Measurements from ENCODE around the gene DIO2.

Gene DIO2

DNA sequence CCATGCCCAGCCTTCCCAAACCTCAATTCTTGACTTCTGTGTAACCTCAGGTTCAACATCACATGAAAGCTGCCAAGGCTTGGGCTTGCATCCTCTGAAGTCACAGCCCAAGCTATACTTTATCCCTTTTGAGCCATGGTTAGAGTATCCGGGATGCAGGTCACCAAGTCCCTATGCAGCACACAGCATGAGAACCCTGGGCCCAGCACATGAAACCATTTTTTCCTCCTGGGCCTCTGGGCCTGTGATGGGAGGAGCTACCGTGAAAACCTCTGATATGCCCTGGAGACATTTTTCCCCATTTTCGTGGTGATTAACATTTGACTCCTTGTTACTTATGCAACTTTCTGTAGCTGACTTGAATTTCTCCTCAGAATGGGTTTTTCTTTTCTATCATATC lies 25.8 kb upstream of the DIO2 start (continued):
- TF ChIP-seq ZBTB26 (tag by site-specific recombination; optimal IDR thresholded peaks at IDR 0.05) = no peak
- TF ChIP-seq ZNF266 (tag by site-specific recombination; IDR thresholded peaks at IDR 0.05; ENCODE audit: low read depth) = no peak
- TF ChIP-seq ZFP3 (tag by site-specific recombination; IDR thresholded peaks at IDR 0.05; ENCODE audit: low read depth) = no peak
- no peak for TF ChIP-seq ZNF23 (tag by site-specific recombination; IDR thresholded peaks at IDR 0.05; ENCODE audit: borderline replicate concordance)
- TF ChIP-seq, protein P1, sequence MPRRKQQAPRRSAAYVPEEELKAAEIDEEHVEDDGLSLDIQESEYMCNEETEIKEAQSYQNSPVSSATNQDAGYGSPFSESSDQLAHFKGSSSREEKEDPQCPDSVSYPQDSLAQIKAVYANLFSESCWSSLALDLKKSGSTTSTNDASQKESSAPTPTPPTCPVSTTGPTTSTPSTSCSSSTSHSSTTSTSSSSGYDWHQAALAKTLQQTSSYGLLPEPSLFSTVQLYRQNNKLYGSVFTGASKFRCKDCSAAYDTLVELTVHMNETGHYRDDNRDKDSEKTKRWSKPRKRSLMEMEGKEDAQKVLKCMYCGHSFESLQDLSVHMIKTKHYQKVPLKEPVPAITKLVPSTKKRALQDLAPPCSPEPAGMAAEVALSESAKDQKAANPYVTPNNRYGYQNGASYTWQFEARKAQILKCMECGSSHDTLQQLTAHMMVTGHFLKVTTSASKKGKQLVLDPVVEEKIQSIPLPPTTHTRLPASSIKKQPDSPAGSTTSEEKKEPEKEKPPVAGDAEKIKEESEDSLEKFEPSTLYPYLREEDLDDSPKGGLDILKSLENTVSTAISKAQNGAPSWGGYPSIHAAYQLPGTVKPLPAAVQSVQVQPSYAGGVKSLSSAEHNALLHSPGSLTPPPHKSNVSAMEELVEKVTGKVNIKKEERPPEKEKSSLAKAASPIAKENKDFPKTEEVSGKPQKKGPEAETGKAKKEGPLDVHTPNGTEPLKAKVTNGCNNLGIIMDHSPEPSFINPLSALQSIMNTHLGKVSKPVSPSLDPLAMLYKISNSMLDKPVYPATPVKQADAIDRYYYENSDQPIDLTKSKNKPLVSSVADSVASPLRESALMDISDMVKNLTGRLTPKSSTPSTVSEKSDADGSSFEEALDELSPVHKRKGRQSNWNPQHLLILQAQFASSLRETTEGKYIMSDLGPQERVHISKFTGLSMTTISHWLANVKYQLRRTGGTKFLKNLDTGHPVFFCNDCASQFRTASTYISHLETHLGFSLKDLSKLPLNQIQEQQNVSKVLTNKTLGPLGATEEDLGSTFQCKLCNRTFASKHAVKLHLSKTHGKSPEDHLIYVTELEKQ (tag by site-specific recombination; IDR thresholded peaks at IDR 0.05; ENCODE audit: borderline replicate concordance) = no peak
- TF ChIP-seq, protein P2, sequence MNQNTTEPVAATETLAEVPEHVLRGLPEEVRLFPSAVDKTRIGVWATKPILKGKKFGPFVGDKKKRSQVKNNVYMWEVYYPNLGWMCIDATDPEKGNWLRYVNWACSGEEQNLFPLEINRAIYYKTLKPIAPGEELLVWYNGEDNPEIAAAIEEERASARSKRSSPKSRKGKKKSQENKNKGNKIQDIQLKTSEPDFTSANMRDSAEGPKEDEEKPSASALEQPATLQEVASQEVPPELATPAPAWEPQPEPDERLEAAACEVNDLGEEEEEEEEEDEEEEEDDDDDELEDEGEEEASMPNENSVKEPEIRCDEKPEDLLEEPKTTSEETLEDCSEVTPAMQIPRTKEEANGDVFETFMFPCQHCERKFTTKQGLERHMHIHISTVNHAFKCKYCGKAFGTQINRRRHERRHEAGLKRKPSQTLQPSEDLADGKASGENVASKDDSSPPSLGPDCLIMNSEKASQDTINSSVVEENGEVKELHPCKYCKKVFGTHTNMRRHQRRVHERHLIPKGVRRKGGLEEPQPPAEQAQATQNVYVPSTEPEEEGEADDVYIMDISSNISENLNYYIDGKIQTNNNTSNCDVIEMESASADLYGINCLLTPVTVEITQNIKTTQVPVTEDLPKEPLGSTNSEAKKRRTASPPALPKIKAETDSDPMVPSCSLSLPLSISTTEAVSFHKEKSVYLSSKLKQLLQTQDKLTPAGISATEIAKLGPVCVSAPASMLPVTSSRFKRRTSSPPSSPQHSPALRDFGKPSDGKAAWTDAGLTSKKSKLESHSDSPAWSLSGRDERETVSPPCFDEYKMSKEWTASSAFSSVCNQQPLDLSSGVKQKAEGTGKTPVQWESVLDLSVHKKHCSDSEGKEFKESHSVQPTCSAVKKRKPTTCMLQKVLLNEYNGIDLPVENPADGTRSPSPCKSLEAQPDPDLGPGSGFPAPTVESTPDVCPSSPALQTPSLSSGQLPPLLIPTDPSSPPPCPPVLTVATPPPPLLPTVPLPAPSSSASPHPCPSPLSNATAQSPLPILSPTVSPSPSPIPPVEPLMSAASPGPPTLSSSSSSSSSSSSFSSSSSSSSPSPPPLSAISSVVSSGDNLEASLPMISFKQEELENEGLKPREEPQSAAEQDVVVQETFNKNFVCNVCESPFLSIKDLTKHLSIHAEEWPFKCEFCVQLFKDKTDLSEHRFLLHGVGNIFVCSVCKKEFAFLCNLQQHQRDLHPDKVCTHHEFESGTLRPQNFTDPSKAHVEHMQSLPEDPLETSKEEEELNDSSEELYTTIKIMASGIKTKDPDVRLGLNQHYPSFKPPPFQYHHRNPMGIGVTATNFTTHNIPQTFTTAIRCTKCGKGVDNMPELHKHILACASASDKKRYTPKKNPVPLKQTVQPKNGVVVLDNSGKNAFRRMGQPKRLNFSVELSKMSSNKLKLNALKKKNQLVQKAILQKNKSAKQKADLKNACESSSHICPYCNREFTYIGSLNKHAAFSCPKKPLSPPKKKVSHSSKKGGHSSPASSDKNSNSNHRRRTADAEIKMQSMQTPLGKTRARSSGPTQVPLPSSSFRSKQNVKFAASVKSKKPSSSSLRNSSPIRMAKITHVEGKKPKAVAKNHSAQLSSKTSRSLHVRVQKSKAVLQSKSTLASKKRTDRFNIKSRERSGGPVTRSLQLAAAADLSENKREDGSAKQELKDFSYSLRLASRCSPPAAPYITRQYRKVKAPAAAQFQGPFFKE (tag by site-specific recombination; IDR thresholded peaks at IDR 0.05; ENCODE audit: borderline replicate concordance) = no peak

DNA sequence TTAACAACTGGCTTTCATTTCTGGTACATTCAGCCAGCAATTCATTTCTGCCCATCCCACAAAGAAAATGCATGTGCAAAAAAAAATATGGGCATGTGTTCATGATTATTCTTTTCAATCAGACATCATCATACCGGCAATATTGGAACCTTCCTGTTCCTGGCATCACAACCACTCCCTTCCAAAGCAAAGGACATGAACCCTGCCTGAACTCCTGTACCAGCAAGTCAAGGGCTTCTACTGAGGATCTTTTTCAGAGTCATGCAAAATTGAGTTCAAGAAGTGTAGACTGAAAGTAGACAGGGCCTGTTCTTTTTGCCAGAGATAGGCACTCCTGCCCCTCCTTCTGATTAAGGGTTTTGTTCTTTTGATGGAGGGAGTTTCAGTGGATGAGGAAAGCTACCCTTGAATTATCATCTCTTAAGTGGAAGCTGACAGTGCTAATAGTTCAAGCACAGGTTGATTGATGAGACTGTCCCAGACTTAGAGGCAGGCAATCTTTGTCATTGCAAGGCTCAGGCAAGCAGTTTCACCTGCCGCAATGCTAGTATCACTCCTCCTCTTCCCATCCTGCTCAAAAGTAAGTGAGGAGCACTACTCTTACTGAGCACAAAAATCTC lies 22.3 kb upstream of the DIO2 start:
- Histone ChIP-seq H3K27ac (ENCODE audit: extremely low read depth, low read depth, low read length) (no peak overlapping the region), H3K36me3 (ENCODE audit: control insufficient read depth in 2 of 2, insufficient read depth in 1 of 2, low read length in 2 of 2) (no peaks in the 10 kb centered on the region), H3K4me3 (ENCODE audit: low read depth, low read length) (no peak overlapping the region), H3K4me1 (ENCODE audit: control insufficient read depth, insufficient read depth, low read length) (no peaks in the 10 kb centered on the region), H3K9me3 (ENCODE audit: control insufficient read depth, insufficient read depth, low read depth, low read length) (no peaks in the 10 kb centered on the region)
- CTCF ChIA-PET = no interaction called here
- TF ChIP-seq ZNF449 (tag by site-specific recombination; IDR thresholded peaks at IDR 0.05) = no peak
- no peak for TF ChIP-seq ZNF146 (tag by site-specific recombination; IDR thresholded peaks at IDR 0.05)
- no peak for TF ChIP-seq ZNF174 (tag by site-specific recombination; IDR thresholded peaks at IDR 0.05)
- TF ChIP-seq ZNF19 (tag by site-specific recombination; IDR thresholded peaks at IDR 0.05; ENCODE audit: low read depth) = no peak
- POLR2A ChIA-PET = no interaction called here
